HEK293T (cell line): ENCODE data around the gene ANK2.

ENCODE experiments used
- CTCF ChIA-PET: fragments of 350-600 bp; formaldehyde crosslinking; extraction: SDS; loops from one replicate; lab custom pipeline; 2021; ENCODE audit warnings: antibody characterized with exemption, inconsistent platforms; lab: Yijun Ruan, JAX
- POLR2A ChIA-PET: fragments of 350-600 bp; formaldehyde crosslinking; extraction: SDS; loops from one replicate; lab custom pipeline; 2020; ENCODE audit warnings: antibody characterized with exemption, inconsistent platforms; lab: Yijun Ruan, JAX
- DNase-seq: peaks from one replicate; pipeline ENCODE4 v3.0.0; 2012; ENCODE audit warnings: mixed read lengths; ENCODE audit errors: extremely low spot score
- ARNT ChIP-seq: fragments of 450-650 bp; IDR thresholded peaks from 2 replicates; pipeline ENCODE4 v1.6.1; 2017; ENCODE audit warnings: mild to moderate bottlenecking
- BHLHE40 ChIP-seq: fragments of 450-650 bp; IDR thresholded peaks from 2 replicates; pipeline ENCODE4 v1.6.1; 2016; ENCODE audit warnings: mild to moderate bottlenecking, moderate library complexity, borderline replicate concordance
- CTBP1 ChIP-seq: fragments of 450-650 bp; IDR thresholded peaks from 2 replicates; pipeline ENCODE4 v1.6.1; 2016; ENCODE audit warnings: borderline replicate concordance
- ELF4 ChIP-seq: fragments of 450-650 bp; IDR thresholded peaks from 2 replicates; pipeline ENCODE4 v1.6.1; 2017; ENCODE audit warnings: antibody characterized with exemption
- FOXA1 ChIP-seq: fragments of 450-650 bp; IDR thresholded peaks from 2 replicates; pipeline ENCODE4 v1.6.1; 2016; ENCODE audit warnings: mild to moderate bottlenecking
- FOXK2 ChIP-seq: fragments of 450-650 bp; IDR thresholded peaks from 2 replicates; pipeline ENCODE4 v1.6.1; 2016; ENCODE audit warnings: mild to moderate bottlenecking
- FOXM1 ChIP-seq: fragments of 450-650 bp; IDR thresholded peaks from 2 replicates; pipeline ENCODE4 v1.6.1; 2017; ENCODE audit warnings: mild to moderate bottlenecking, borderline replicate concordance
- HDGF ChIP-seq: fragments of 450-650 bp; IDR thresholded peaks from 2 replicates; pipeline ENCODE4 v1.6.1; 2017; ENCODE audit warnings: antibody characterized with exemption, borderline replicate concordance
- L3MBTL2 ChIP-seq: fragments of 450-650 bp; conservative IDR thresholded peaks from 2 replicates; pipeline ENCODE4 v1.6.1; 2016; ENCODE audit warnings: mild to moderate bottlenecking
- LEF1 ChIP-seq: fragments of 450-650 bp; IDR thresholded peaks from 2 replicates; pipeline ENCODE4 v1.6.1; 2017; ENCODE audit warnings: mild to moderate bottlenecking, borderline replicate concordance
- NFRKB ChIP-seq: fragments of 450-650 bp; IDR thresholded peaks from 2 replicates; pipeline ENCODE4 v1.6.1; 2016; ENCODE audit warnings: mild to moderate bottlenecking, moderate library complexity
- SP1 ChIP-seq: fragments of 450-650 bp; IDR thresholded peaks from 2 replicates; pipeline ENCODE4 v1.6.1; 2017
- SUZ12 ChIP-seq: fragments of 450-650 bp; IDR thresholded peaks from 2 replicates; pipeline ENCODE4 v1.6.1; 2016; ENCODE audit warnings: mild to moderate bottlenecking
- TARDBP ChIP-seq: fragments of 450-650 bp; IDR thresholded peaks from 2 replicates; pipeline ENCODE4 v1.6.1; 2016
- ZNF384 ChIP-seq: fragments of 450-650 bp; IDR thresholded peaks from 2 replicates; pipeline ENCODE4 v1.6.1; 2016
- TF ChIP-seq, protein P1 (sequence below): fragments of 450-650 bp; IDR thresholded peaks from 2 replicates; pipeline ENCODE4 v1.6.1; 2016

The ANK2 gene

DNA sequence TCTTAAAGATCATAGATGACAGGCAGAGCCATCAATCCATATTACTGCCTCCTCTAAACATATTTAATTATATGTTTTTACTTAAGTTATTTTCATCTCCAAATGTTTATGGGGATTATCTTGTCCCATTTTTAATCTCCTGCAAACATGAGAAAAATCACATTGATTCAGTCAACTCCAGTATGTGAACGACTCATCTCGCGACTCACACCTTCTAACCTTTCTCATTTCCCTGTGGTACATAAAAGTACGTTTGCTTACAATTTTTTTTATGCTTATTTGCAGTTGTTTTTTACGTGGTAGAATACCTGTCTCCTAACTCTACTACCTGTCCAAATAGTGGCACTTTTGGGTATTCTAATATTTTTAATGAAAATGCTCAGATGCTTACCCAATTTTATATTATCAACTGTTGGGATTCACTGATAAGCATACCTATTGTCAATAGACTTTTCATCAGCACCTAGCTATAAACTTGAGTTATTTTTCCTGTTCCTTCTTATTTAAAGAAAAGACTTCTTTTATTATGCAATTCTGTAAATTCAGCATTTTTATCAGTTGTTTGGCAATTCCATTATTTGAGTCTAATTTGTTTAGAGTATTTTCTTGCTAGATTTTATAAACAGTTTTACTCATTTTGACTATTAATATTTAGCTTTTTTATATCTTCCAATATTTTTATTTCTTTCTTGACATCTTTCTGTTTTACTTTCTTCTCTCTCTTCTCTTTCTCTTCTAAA lies 276.6 kb downstream of the ANK2 start:
- POLR2A ChIA-PET: no interaction called here
- CTCF ChIA-PET: no interaction called here

DNA sequence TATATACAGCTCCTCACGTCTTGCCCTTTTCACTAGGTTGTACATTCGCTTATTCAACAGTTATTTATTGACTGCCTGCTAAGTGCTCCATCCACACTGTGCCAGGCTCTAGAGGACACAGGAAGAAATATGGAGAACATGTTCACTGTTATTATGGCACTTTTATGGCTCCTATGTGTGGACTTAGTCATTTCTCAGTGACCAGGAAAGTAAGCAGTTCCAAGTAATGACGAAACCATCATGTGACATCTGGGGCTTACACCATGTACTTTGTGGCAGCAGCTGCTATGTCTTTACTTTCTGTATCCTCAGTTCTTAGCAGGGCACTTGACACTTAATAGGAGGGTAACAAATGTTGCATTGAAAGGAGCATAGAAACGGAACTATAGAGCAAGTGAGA lies 278.0 kb downstream of the ANK2 start:
- TF ChIP-seq L3MBTL2 (no peak), CTBP1 (no peak), FOXM1 (no peak), FOXA1 (no peak), SUZ12 (no peak), LEF1 (no peak), ARNT (no peak), ELF4 (no peak), HDGF (no peak), BHLHE40 (no peak), TARDBP (no peak), ZNF384 (no peak), SP1 (no peak), NFRKB (no peak), FOXK2 (no peak)
- TF ChIP-seq, protein P1, sequence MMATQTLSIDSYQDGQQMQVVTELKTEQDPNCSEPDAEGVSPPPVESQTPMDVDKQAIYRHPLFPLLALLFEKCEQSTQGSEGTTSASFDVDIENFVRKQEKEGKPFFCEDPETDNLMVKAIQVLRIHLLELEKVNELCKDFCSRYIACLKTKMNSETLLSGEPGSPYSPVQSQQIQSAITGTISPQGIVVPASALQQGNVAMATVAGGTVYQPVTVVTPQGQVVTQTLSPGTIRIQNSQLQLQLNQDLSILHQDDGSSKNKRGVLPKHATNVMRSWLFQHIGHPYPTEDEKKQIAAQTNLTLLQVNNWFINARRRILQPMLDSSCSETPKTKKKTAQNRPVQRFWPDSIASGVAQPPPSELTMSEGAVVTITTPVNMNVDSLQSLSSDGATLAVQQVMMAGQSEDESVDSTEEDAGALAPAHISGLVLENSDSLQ: no peak
- no peak for DNase-seq
- POLR2A ChIA-PET: no interaction called here
- CTCF ChIA-PET: no interaction called here

More for the DNA sequence above, 276.6 kb downstream of the ANK2 start:
- no peak for DNase-seq
- TF ChIP-seq L3MBTL2 (no peak), LEF1 (no peak), SP1 (no peak), ARNT (no peak), NFRKB (no peak), CTBP1 (no peak), FOXM1 (no peak), FOXK2 (no peak), HDGF (no peak), SUZ12 (no peak), BHLHE40 (no peak), ZNF384 (no peak)
- TF ChIP-seq, protein P1: no peak

DNA sequence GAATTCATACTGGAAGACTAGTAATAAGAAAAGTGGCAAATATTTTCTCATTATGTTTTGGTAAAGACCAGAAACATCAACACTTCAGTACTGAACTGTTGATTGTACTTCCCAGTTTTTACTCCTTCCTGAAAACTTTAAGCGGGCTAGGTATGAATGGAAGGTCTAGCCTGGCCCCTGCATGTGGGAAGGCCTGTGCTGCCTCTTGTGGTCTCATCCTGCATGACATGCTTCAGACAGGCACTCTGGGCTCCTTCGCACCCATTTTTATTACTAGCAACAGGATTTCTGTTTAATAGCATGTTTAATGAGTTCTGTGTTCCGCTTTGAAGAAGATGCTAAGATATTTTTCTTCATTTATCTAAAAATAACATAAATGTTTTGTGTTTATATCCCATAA lies 279.1 kb downstream of the ANK2 start:
- POLR2A ChIA-PET: no interaction called here
- DNase-seq: peak; percentile 64
- CTCF ChIA-PET: no interaction called here
- TF ChIP-seq L3MBTL2 (no peak), BHLHE40 (no peak), TARDBP (no peak), FOXM1 (no peak), ARNT (no peak), ZNF384 (no peak), CTBP1 (no peak), SUZ12 (no peak), FOXA1 (no peak), SP1 (no peak), ELF4 (no peak), FOXK2 (no peak), HDGF (no peak), LEF1 (no peak), NFRKB (no peak)
- TF ChIP-seq, protein P1: no peak

DNA sequence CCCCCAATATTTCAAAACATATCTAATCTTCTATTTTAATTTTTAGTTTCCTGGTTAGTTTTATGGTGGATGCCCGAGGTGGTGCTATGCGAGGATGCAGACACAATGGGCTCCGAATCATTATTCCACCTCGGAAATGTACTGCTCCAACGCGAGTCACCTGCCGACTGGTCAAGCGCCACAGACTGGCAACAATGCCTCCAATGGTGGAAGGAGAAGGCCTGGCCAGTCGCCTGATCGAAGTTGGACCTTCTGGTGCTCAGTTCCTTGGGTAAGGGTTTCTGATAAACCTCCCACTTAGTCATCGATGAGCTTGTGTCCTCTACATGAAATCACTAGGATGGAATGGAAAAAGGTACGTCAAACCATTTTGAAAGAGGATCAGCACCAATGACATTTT lies 280.7 kb downstream of the ANK2 start:
- TF ChIP-seq L3MBTL2 (no peak), SUZ12 (no peak), TARDBP (no peak), SP1 (no peak), CTBP1 (no peak), FOXK2 (no peak), NFRKB (no peak), LEF1 (no peak), HDGF (no peak), FOXA1 (no peak)
- ChIA-PET POLR2A (no interaction called here), CTCF (no interaction called here)
- DNase-seq: no peak

DNA sequence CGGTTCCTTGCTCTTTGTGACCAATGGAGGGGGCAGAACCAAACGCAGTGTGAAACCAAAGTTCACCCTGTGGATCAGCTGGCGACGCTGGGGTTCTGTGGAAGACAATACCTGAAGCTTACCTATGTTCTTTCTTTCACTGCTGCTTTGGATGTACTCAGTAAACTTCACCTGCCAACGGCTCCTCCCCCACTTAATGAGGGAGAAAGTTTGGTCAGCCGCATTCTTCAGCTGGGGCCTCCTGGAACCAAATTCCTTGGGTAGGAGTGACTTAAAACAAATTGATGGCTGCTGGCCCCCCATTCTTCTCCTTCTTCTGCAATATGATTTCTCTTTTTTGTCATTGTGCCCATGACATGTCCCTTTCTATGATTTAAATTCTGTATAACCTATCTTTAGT lies 282.4 kb downstream of the ANK2 start:
- DNase-seq: no peak
- POLR2A ChIA-PET: no interaction called here
- CTCF ChIA-PET: no interaction called here
- TF ChIP-seq ZNF384 (no peak), LEF1 (no peak), HDGF (no peak), SUZ12 (no peak), BHLHE40 (no peak), ARNT (no peak), TARDBP (no peak), FOXK2 (no peak), SP1 (no peak), NFRKB (no peak), FOXA1 (no peak), L3MBTL2 (no peak), FOXM1 (no peak), CTBP1 (no peak), ELF4 (no peak)
- TF ChIP-seq, protein P1: no peak
